RKO (cell line): ENCODE measurements around the gene GRIFIN.
"Not testable (repeated sequence)": the region's sequence is repeated elsewhere in the genome, so short reads cannot be mapped to it uniquely, and the experiment has no call there.

Source experiments
- DNase-seq: peaks from one replicate; pipeline ENCODE4 v3.0.0-alpha.2; 2016; ENCODE audit warnings: low spot score

Gene GRIFIN

DNA sequence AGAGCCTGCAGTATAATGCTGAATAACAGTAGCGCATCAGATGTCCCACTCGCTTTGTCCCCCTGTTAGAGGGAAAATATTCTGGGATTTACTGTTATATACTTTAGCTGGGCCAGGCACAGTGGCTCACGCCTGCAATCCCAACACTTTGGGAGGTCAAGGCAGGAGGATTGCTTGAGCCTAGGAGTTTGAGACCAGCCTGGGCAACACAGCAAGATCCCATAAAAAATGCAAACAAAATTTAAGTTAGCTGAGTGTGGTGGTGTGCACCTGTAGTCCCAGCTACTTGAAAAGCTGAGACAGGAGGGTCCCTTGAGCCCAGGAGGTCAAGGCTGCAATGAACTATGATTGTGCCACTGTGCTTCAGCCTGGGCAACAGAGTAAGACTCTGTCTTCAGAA is 22.3 kb downstream of the GRIFIN start:
- DNase-seq, result not testable (repeated sequence)

DNA sequence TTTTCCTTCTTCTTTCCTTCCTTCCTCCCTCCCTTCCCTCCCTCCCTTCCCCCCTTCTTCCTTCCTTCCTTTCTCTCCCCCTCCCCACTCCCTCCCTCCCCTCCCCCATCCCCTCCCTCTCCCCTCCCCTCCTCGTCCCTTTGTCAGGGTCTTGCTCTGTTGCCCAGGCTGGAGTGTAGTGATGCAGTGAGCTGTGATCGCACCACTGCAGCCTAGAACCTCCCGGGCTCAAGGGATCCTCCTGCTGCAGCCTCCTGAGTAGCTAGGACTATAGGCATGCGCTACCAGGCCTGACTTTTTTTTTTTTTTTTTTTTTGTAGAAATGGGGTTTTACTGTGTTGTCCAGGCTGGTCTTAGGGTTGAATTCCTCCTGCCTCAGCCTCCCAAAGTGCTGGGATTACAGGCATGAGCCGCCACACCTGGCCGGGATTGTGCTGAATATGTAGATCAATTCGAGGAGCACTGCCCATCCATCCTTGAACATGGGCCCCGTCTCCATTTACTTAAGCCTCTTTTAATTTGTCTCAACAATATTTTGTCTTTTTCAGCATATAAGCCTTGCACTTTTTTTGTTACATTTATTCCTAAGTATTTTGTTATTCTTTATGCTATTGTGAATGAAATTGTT is 23.4 kb downstream of the GRIFIN start:
- DNase-seq, result no peak

DNA sequence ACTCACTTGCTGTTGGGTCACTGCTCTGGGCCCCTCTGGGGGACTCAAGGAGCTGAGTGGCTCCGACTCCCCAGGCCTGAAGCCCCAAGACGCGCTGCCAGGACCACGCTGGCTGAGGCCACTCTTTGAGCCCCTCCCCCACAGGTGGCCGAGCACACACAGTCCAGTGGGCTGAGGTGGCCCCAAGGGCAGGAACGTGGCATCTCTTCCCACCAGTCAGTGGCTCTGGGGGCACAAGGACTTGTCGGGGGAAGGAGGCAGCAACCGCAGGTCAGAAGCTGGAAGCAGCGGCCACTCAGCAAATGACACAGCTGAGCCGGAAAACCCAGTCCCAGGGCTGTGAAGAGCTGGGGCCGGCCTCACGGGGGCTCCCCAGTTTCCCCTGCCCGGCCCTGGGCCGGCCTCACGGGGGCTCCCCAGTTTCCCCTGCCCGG is 24.1 kb downstream of the GRIFIN start:
- peak; percentile 28 for DNase-seq

DNA sequence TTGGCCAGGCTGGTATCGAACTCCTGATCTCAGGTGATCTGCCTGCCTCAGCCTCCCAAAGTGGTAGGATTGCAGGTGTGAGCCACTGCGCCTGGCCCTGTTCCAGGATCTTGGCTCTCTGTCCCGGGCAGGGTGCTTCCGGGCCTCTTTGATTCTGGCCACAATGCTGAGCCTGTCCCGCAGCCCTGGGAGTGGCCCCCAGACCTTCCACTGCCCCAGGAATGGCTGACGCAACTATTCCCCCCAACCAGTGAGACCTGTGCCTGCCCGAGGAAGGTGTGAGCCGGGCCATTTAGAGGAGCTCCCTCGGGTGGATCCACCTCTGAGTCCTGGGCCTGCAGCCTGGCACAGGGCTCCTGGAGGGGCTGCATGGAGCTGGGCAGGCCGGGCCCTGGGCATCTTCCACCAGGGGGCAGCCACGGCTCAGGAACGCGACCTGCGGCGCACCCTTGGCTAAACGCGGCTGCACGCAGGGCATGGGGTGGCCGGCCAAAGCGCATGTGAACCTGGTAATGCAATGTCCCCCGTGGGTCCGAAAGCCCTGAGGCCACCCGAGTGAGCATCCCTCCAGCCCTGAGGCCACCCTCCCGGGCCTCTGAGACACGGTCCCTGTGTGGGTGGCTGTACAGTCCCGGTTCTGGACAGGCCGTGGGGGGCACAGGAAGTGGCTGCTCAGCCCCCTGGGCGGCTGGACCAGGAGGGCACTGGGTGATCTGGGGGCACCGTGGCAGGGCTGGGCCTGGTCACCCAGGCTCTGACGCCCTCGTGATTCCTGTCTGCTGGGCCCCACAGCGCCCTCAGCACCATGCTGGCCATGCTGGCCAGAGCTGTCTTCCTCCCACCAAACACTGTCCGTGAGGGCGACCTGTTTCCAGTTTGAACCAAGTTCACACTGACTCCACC is 24.8 kb downstream of the GRIFIN start:
- peak; percentile 81 for DNase-seq

DNA sequence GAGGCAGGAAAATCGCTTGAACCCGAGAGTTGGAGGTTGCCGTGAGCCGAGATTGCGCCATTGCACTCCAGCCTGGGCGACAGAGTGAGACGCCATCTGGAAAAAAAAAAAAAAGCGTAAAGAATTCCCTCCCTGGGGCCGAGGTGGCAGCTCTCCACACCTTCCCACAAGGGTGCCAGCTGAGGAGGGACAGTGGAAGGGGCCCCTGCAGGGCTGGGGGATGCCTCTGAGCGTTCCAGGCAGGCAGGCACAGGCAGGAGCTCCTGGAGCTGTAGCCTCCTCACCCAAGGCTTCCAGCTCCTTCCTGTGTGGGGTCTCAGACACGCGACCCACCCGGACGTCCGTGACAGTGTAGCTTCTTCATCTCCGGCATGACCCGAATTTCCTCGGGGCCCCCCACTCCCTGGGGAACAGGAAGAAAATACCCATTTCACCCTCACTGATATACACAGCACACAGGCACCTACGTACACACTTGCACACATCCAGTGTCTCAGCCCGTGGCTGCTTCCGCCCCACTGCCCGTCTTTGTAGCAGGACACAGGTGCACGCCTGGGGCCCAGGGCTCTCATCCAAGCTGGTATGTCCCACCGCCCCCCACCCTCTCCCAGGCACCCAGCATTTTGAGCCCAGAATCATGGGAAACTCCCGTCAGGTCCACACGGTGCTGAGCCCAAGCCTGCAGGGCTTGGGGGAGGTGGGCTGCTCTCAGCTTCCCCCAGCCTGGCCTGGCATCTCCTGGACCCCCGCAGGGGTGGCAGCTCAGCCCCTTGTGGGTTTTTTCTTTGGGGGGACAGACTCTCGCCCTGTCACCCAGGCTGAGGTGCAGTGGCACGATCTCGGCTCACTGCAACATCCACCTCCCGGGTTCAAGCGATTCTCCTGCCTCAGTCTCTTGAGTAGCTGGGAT is 25.7 kb downstream of the GRIFIN start:
- DNase-seq, result no peak

DNA sequence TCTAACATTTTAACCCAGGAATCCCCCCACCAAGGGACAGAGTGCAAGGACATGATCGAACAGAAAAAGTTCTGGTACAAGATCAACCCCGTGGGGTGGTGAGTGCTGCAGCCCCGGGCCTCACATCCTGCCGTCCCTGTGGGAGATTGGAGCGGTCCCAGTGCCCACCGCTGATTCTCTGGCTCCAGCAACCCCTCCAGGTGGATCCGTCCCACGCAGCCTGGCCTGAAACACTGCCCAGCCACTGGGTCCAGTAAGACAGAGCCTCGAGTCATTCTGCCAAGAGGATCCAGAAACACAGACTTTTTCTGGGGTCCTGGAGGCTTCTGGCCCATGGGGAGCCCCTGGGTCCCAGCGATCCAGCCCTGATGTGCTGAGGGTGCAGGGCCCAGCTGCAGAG is 29.5 kb downstream of the GRIFIN start:
- DNase-seq, result no peak

DNA sequence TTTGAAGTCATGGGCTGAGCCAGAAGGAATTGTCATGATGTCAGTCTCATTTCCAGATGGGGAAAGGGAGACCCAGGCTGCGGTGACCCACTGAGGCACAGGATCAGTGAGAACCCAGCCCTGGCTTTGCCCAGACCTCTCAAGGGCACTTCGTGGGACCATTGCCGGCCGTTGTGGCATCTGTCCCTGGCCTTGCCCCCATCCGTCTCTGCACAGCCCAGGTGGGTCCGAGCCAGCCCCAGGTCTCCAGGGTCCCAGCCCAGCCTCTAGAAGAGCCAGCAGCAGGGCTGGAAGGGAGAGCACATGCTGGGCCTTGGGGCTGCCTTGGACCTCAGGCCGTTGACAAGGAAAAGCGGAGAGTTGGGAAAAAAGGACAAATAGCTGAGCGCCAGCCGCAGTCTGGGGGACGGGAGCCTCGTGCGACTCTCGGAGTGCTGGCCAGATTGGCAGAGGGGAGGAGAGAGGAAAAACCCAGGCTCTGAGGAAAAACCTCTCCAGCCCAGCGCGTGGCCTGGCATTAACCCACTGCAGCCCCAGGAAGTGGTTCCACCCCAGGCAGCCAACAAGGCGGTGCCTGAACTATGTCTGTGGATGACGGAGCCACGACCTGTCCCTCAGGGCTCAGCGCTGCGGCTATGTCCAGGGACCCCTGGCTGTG is 30.2 kb downstream of the GRIFIN start:
- no peak for DNase-seq

DNA sequence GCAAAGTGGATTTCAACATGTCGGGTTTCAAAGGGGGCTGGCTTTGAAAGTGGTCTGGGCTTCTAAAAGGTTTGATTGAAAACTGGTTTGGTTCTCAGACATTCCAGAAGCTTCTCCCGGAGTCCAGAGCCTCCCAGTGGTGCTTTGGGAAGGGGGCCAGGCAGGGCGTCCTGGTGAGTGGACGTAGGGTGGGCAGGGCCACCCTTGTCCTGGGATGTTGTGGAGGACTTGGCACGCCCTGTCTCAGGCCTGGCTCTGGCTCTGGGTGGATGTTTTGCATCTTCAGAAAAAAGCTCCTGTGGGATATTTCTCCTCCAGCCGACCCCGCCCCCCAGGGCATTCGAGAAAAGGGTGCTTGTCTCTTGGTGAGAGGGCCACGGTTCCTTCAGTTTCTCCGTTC is 31.2 kb downstream of the GRIFIN start:
- no peak for DNase-seq

DNA sequence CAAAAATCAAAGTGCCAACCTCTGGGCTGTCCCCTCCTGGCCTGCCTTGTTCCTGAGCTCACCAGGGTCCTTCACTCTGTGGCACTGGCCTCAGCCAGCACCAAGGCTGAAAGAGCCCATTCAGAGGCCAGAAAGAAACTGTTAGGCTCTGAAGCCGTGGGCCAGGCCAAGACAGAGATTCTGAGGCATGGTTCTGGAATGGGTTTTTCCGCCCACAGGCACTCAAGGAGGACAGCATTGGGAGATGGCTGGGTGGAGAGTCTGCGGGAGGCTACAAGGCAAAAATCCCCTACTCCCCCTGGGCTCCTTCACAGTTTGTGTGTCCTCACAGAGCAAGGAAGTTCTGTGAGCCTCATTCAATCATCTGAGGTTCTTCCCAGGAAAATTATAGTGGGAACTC is 31.7 kb downstream of the GRIFIN start:
- DNase-seq, result no peak

DNA sequence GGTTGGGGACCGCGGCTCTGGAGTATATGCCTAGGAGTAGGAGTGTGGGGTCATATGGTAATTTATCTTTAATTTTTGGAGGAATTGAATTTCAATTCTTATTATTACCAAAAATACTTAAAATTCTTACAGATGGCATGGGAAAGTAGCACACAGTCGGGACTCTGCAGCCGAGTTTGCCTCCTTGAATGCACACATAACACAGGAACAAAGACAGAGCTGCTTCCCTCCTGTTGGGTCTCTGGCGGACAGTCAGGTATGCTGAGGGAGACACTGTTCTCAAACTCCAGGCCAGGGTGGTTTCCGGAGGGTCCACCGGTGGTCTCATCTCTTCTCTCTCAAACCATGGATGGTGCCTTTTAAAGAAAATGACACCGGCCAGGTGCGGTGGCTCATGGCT is 32.7 kb downstream of the GRIFIN start:
- DNase-seq, result no peak

DNA sequence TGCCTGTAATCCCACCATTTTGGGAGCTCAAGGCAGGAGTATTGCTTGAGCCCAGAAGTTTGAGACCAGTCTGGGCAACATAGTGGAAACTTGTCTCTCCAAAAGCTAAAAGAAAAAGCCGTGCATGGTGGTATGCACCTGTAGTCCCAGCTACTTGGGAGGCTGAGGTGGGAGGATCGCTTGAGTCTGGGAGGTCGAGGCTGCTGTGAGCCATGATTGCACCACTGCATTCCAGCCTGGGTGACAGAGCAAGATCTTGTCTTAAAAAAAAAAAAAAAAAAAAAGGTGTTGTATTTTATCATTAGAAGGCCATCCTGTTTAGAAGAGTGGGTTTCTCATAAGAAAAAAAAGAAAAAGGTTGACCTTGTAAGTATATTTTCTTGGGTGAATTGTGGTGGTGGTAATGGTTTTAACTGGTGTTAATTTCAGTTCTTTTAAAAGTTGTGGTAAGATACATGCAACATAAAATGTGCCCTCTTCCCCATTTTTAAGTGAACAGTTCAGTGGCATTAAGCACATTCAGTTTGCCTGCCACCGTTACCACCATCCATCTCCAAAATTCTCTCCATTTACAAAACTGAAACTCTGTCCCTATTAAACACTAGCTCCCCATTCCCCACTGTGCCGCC is 34.7 kb downstream of the GRIFIN start:
- DNase-seq, result no peak

DNA sequence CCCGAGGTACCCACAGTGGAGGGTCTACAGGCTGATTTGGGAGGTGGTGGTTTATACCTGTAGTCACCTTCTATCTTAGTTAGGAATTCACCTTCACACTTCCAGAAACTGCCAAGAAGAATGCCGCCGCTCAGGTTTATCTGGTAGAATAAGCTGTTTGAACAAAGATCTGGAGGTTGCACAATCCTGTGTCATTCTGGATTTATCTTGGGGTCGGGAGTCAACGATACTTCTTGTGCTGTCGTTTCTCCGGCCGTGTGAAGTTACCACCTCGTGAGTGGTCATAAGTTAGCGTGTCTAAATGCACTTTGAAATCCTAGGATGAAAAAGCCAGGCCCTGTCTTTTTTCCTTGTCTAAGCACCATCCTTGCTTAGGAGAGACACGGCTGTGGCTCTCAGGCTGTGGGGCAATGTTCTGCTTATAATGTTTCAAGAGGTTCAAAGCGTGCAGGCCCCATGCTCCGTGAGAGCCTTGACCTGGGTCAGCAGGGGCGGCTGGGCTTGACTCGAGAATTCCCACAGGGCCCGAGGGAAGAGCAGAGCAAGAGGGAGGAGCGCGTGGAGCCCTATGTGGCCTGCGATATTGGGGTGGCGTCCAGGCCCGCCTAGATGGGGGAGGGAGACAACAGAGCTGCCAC is 35.5 kb downstream of the GRIFIN start:
- DNase-seq, result no peak

DNA sequence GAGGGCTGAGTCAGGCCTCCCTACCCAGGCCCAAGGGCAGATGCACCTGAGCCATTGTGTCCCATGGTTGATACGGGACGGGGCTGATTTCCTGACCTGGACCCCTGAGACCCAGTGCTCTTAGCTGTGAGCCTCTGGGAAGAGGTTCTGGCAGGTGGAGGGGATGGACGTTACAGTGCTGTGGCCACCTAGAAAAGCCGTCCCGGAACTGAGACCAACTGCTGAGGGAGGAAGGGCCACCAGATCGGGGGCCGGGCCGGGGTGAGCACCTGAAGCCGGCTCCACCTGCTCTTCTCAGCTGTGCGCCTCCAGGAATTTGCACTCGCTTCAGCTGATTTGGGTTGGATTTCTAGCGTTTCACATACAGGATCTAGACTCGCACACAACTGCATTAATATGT is 37.4 kb downstream of the GRIFIN start:
- no peak for DNase-seq

DNA sequence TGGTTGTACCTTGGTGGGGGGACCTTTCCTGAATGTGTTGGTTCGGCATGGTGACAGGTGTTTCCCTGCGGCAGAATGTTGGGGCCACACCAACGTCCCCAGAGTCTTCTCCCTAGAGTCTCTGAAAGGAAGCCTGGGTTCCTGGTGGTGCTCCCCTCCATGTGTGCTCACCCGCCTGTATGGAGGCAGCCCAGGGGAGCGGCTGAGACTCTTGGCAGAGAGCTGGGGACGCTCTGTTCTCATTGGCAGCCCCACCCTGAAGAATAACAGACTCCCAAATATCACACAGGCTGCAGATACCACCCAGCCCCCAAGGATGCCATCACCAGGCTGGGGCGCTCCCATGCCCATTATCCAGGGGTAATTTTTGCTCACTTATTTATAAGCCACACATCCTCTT is 38.0 kb downstream of the GRIFIN start:
- no peak for DNase-seq

DNA sequence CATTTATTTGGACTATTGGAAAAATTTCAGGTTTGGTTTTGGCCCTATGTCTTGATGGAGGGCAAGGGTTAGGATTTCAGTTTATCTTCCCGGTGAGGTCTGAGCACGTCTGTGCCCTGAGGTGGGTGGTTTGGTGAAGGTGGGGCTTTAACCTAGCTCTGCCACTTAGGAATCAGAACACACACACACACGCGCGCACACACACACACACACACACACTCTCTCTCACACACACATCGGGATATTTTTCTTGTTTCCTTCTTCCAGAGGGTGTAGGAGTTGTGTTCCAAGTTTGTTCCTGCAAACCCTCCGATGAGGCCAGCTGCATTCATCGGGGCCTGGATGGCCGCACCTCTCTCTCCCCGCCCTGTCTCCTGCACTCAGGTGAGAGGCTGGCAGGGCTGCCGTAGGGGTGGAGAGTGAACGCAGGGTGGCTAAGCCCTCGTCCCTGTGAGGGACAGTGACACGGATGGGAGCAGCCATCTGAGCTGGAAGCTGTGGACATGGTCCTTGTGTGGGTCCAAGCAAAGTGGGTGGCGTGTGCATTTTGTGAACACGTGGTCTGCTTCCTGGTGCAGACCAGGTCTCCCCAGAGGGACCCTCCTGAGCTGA is 38.6 kb downstream of the GRIFIN start:
- DNase-seq, result no peak

DNA sequence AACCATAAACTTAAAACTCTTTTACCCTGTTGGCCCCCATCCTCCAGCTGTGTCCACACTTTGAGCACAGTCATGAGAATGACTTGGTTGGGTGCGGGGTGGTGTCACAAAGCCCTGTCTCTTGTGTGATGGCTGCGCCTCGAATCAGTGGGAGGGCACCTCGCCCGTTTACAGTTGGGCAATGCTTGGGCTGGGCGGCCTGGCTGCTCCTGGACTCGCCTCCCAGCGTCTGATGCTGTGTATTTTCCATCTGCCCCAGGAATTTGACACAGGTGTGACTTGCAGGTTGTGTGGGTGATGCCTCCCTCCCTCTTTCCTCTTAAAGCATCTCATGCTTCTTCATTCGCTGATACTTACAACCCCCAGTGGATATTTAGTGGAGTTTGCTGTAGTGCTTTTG is 39.1 kb downstream of the GRIFIN start:
- DNase-seq, result no peak

DNA sequence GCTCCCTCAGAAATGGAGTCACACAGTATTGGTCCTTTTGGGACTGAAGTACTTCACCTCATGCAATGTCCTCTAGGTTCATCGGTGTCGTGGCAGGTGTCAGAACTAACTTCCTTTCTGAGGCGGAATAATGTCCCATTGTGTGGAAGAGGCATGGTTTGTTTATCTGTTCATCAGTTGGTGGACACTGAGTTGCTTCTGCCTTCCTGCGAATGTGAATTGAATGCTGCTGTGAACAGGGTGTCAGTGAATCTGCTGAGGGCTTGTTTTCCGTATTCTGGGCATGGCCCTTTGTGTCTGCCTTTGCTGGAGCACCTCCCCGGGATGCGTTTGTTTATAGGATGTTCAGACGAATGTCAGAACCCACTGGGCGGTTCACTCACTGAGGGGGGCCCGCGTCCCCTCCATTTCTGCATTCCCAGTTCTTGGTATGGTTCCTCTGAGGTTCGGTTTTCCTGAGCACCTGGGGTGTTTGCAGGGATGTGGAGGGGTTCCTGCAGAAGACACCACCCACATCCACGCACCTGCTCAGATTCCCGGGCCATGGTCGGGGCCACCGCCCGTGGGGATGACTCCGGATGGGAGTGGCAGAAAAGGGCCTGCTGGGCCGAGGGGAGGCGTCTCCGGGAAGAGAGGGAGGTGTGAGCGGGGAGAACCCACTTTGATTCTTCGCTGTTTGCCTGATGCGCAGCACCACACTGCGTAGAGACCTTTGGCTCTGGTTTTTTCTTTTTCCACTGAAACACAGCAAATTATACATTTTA is 39.7 kb downstream of the GRIFIN start:
- no peak for DNase-seq

DNA sequence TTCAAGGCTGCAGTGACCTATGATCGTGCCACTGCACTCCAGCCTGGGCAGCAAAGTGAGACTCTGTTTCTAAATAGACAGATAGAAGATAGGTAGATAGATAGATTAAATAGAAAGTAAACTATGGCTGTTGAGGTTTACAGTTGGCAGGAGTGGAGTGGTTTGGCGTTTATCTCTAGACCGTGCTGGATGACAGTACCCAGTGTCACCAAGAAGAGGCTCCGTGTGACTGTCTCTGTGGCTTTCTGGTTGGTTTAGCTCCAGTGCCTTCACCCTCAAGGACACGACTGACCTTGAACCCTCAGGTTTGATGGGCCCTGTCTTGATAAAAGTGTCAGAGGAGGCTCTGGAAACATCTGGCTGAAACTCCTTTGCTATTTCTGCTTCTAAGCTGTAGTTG is 41.1 kb downstream of the GRIFIN start:
- no peak for DNase-seq

DNA sequence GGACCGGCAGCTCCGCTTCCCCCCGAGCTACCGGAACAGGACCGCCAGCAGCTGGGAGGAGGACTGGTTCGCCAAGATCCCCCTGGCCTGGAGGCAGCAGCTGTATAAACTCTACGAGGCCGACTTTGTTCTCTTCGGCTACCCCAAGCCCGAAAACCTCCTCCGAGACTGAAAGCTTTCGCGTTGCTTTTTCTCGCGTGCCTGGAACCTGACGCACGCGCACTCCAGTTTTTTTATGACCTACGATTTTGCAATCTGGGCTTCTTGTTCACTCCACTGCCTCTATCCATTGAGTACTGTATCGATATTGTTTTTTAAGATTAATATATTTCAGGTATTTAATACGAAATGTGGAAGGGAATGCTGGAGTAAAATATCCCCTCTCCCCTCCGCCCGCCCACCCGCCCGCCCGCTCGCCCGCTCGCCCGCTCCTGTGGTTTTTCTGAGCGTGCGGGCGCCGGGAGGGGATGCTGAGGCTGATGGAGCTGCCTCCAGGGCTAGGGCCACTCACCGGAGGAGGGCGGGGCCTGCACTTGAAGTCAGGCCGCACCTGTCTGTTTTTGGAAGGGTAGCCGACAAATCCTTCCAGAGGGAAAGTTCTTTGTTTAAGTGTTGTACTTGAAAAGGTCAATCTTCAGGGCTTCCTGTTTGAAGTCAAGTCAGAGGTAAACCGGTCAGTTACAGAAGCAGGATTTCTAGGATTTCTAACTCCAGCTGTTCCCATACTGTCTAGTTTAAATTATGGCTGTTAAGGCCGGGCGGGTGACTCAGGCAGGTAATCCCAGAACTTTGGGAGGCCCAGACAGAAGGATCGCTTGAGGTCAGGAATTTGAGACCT is 42.3 kb downstream of the GRIFIN start:
- DNase-seq, result no peak
